ENCODE results near the gene KRT83. TPM values are rescaled to one million over a fixed set of nuclear protein-coding genes. Genes with fewer than 3 reads are reported as not detected.

KRT83 gene
- total RNA-seq, 6 donors from 2014 or later: not detected

- DNase-seq: no peak
- WGBS, 2 donors: 74 to 75% methylated on average over 5 of the region's 5 CpGs
- no peak for TF ChIP-seq EP300 (IDR thresholded peaks at IDR 0.05)
- TF ChIP-seq POLR2A (IDR thresholded peaks at IDR 0.05): no peak
- TF ChIP-seq POLR2AphosphoS5 (IDR thresholded peaks at IDR 0.05): no peak
- TF ChIP-seq CTCF (IDR thresholded peaks at IDR 0.05): no peak
- H3K9me3 ChIP-seq: no peaks in the 10 kb centered on the region
- H3K36me3 ChIP-seq: no peaks in the 10 kb centered on the region
- no peak for ATAC-seq (ENCODE audit: low FRiP score in 2 of 2)
- H3K4me1 ChIP-seq: peaks cover 0 to 14% (median 5%) of the 10 kb centered on the region in 4 donors
- H3K27ac ChIP-seq: no peak overlapping the region
- H3K4me3 ChIP-seq: no peak overlapping the region
- H3K27me3 ChIP-seq: peaks cover 0 to 7% (median 6%) of the 10 kb centered on the region in 4 donors
Measured at GRCh38 chr12:52310622-52311284, 10.4 kb downstream of the KRT83 start.

- WGBS, 2 donors: 55 to 56% methylated on average over 15 of the region's 15 CpGs
- H3K27ac ChIP-seq: no peak overlapping the region
- DNase-seq (no peak), ATAC-seq (ENCODE audit: low FRiP score in 2 of 2) (no peak)
- peaks cover 0 to 14% (median 5%) of the 10 kb centered on the region in 4 donors for H3K4me1 ChIP-seq
- H3K9me3 ChIP-seq: no peaks in the 10 kb centered on the region
- TF ChIP-seq POLR2A (IDR thresholded peaks at IDR 0.05) (peak in 1 of 4 donors; percentile 2), CTCF (IDR thresholded peaks at IDR 0.05) (no peak)
- peaks cover 0 to 7% (median 6%) of the 10 kb centered on the region in 4 donors for H3K27me3 ChIP-seq
- H3K4me3 ChIP-seq: peak overlapping the region in 3 of 4 donors; percentile 23 to 49 (median 44)
- H3K36me3 ChIP-seq: no peaks in the 10 kb centered on the region
Measured at GRCh38 chr12:52308806-52309425, 12.3 kb downstream of the KRT83 start.

- no peak for TF ChIP-seq EP300 (IDR thresholded peaks at IDR 0.05)
- peak in 5 of 6 experiments; percentile 22 to 69 (median 44) for TF ChIP-seq CTCF (IDR thresholded peaks at IDR 0.05)
- TF ChIP-seq POLR2A (IDR thresholded peaks at IDR 0.05): peak in 2 of 4 donors; percentile 26 to 34
- TF ChIP-seq POLR2AphosphoS5 (IDR thresholded peaks at IDR 0.05): no peak
- Histone ChIP-seq H3K4me3 (peak overlapping the region in 3 of 4 donors; percentile 23 to 49 (median 44)), H3K9me3 (no peaks in the 10 kb centered on the region), H3K27ac (no peak overlapping the region), H3K36me3 (no peaks in the 10 kb centered on the region), H3K27me3 (peaks cover 0 to 7% (median 6%) of the 10 kb centered on the region in 4 donors), H3K4me1 (peaks cover 0 to 14% (median 5%) of the 10 kb centered on the region in 4 donors)
- peak; percentile 79 for ATAC-seq (ENCODE audit: low FRiP score in 2 of 2)
- WGBS, 2 donors: 5 to 14% methylated on average over 27 to 43 of the region's 71 CpGs
- peak; percentile 55 to 94 for DNase-seq
Measured at GRCh38 chr12:52307836-52308805, 13.1 kb downstream of the KRT83 start.

GRCh38 chr12:52306731-52307130 is 14.5 kb downstream of the KRT83 start:
- ATAC-seq (ENCODE audit: low FRiP score in 2 of 2) (no peak), DNase-seq (no peak)
- no peaks in the 10 kb centered on the region for H3K9me3 ChIP-seq
- H3K27ac ChIP-seq: no peak overlapping the region
- H3K27me3 ChIP-seq: peaks cover 0 to 7% (median 6%) of the 10 kb centered on the region in 4 donors
- H3K4me1 ChIP-seq: peaks cover 0 to 14% (median 5%) of the 10 kb centered on the region in 4 donors
- H3K36me3 ChIP-seq: no peaks in the 10 kb centered on the region
- no peak overlapping the region for H3K4me3 ChIP-seq
- TF ChIP-seq EP300 (IDR thresholded peaks at IDR 0.05): no peak
- no peak for TF ChIP-seq POLR2A (IDR thresholded peaks at IDR 0.05)
- TF ChIP-seq CTCF (IDR thresholded peaks at IDR 0.05): no peak
- no peak for TF ChIP-seq POLR2AphosphoS5 (IDR thresholded peaks at IDR 0.05)
- WGBS, 2 donors: 70 to 76% methylated on average over 2 of the region's 2 CpGs
